Activated B cell treated with CpG ODN at 0.5 μM for 24 hours (primary cell): ENCODE measurements around the gene ROMO1. TPM values are rescaled to one million over a fixed set of nuclear protein-coding genes. Genes with fewer than 3 reads are reported as not detected.
A peak's percentile ranks its signal among the peaks of the same experiment; 100 is the strongest.

Source experiments
- ATAC-seq: fragments of 200-7000 bp; cut with Tn5 transposase; one replicate; pipeline ENCODE4 v1.10.0; 2021; ENCODE audit warnings: low read depth, mild to moderate bottlenecking, moderate library complexity
- CTCF ChIA-PET: fragments of 350-600 bp; sonication (Branson Sonifier 250); formaldehyde crosslinking; loops from one replicate; lab custom pipeline; 2021; ENCODE audit warnings: antibody characterized with exemption; lab: Charles Lee
- POLR2A ChIA-PET: fragments of 350-600 bp; sonication (Branson Sonifier 250); formaldehyde crosslinking; loops from one replicate; lab custom pipeline; 2021; ENCODE audit warnings: antibody characterized with exemption; lab: Charles Lee
- DNase-seq: peaks from one replicate; pipeline ENCODE4 v3.0.0; 2022
- H3K27ac Mint-ChIP-seq: one replicate; pipeline ENCODE4 v1.8.0; 2020; ENCODE audit warnings: mixed read lengths
- H3K27me3 Mint-ChIP-seq: one replicate; pipeline ENCODE4 v1.8.0; 2021; ENCODE audit warnings: mixed read lengths
- H3K36me3 Mint-ChIP-seq: one replicate; pipeline ENCODE4 v1.8.0; 2021; ENCODE audit warnings: low read depth, mixed read lengths
- H3K4me1 Mint-ChIP-seq: one replicate; pipeline ENCODE4 v1.8.0; 2021; ENCODE audit warnings: mixed read lengths
- H3K4me3 Mint-ChIP-seq: one replicate; pipeline ENCODE4 v1.8.0; 2020; ENCODE audit warnings: mild to moderate bottlenecking, mixed read lengths
- H3K9me3 Mint-ChIP-seq: one replicate; pipeline ENCODE4 v1.8.0; 2020; ENCODE audit warnings: mixed read lengths
- intact Hi-C: fragments of 100-400 bp; cut with micrococcal nuclease; formaldehyde crosslinking; loops from one replicate; pipeline ENCODE4 v1.15.1; 2024
- total RNA-seq: library from RNA; stranded (reverse); gene quantifications from 2 replicates; pipeline ENCODE4 v1.2.3, GENCODE V29; 2022
- TF ChIP-seq, protein P1 (sequence below): fragments of 200-600 bp; IDR thresholded peaks from one replicate; pipeline ENCODE4 v1.8.0; 2022; ENCODE audit warnings: antibody characterized with exemption, mild to moderate bottlenecking

The ROMO1 gene
- total RNA-seq, result 96.8 and 131 TPM in 2 replicates

- intact Hi-C loops, result loop anchor here (1.0 to 10.0 kb wide), 10 partner anchors 8 to 236 kb away; partner anchors contain the start of genes CPNE1, RBM12 and RBM39
- DNase-seq, result peak; percentile 85
- H3K4me1 Mint-ChIP-seq, result peaks cover 27% of the 10 kb centered on the region
- peak within 1 kb of the TSS; percentile 91 for H3K27ac Mint-ChIP-seq
- TF ChIP-seq, protein P1, sequence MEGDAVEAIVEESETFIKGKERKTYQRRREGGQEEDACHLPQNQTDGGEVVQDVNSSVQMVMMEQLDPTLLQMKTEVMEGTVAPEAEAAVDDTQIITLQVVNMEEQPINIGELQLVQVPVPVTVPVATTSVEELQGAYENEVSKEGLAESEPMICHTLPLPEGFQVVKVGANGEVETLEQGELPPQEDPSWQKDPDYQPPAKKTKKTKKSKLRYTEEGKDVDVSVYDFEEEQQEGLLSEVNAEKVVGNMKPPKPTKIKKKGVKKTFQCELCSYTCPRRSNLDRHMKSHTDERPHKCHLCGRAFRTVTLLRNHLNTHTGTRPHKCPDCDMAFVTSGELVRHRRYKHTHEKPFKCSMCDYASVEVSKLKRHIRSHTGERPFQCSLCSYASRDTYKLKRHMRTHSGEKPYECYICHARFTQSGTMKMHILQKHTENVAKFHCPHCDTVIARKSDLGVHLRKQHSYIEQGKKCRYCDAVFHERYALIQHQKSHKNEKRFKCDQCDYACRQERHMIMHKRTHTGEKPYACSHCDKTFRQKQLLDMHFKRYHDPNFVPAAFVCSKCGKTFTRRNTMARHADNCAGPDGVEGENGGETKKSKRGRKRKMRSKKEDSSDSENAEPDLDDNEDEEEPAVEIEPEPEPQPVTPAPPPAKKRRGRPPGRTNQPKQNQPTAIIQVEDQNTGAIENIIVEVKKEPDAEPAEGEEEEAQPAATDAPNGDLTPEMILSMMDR, result no peak
- peak; percentile 90 for ATAC-seq
- ChIA-PET CTCF (interaction anchor here (0.7 to 2.5 kb wide), 4 partner anchors 98 to 368 kb away, joined by 3 to 6 read pairs (median 3); no protein-coding TSS in a partner anchor), POLR2A (interaction anchor here (0.6 to 2.3 kb wide), 19 partner anchors 10 to 315 kb away, joined by 3 to 47 read pairs (median 4); partner anchors contain the start of genes CPNE1, ERGIC3, PHF20 and RBM12)
- peak within 1 kb of the TSS; percentile 97 for H3K4me3 Mint-ChIP-seq
- H3K36me3 Mint-ChIP-seq, result peaks cover 70% of the 10 kb centered on the region
- H3K27me3 Mint-ChIP-seq, result no peaks in the 10 kb centered on the region
- no peaks in the 10 kb centered on the region for H3K9me3 Mint-ChIP-seq
These were observed at the start of gene ROMO1, which contains the start of gene NFS1 for GRCh38 chr20:35699127-35699956. Gene ROMO1 (plus strand): TSS chr20:35699405. CDS start chr20:35699633, 228 bp downstream. Gene NFS1 (minus strand): TSS chr20:35699352. CDS start chr20:35699288, 64 bp downstream.

GRCh38 chr20:35650632-35651031 lies 48.6 kb upstream of the ROMO1 start:
- intact Hi-C loops, result no loop called here
- no peak overlapping the region for H3K4me3 Mint-ChIP-seq
- H3K27ac Mint-ChIP-seq, result no peak overlapping the region
- H3K36me3 Mint-ChIP-seq, result peaks cover 35% of the 10 kb centered on the region
- POLR2A ChIA-PET, result no interaction called here
- TF ChIP-seq, protein P1, result no peak
- H3K9me3 Mint-ChIP-seq, result no peaks in the 10 kb centered on the region
- no peaks in the 10 kb centered on the region for H3K27me3 Mint-ChIP-seq
- CTCF ChIA-PET, result no interaction called here
- DNase-seq, result no peak
- ATAC-seq, result no peak
- H3K4me1 Mint-ChIP-seq, result peaks cover 31% of the 10 kb centered on the region

GRCh38 chr20:35651958-35652357 lies 47.2 kb upstream of the ROMO1 start:
- POLR2A ChIA-PET, result no interaction called here
- TF ChIP-seq, protein P1, result no peak
- Mint-ChIP-seq H3K27me3 (no peaks in the 10 kb centered on the region), H3K4me1 (peaks cover 30% of the 10 kb centered on the region), H3K36me3 (peaks cover 38% of the 10 kb centered on the region), H3K27ac (no peak overlapping the region), H3K9me3 (no peaks in the 10 kb centered on the region), H3K4me3 (no peak overlapping the region)
- ATAC-seq (no peak), DNase-seq (no peak)
- intact Hi-C loops, result no loop called here
- CTCF ChIA-PET, result interaction anchor here (1.3 kb wide), 1 partner anchor 189 kb away, joined by 3 read pairs; no protein-coding TSS in a partner anchor

DNA sequence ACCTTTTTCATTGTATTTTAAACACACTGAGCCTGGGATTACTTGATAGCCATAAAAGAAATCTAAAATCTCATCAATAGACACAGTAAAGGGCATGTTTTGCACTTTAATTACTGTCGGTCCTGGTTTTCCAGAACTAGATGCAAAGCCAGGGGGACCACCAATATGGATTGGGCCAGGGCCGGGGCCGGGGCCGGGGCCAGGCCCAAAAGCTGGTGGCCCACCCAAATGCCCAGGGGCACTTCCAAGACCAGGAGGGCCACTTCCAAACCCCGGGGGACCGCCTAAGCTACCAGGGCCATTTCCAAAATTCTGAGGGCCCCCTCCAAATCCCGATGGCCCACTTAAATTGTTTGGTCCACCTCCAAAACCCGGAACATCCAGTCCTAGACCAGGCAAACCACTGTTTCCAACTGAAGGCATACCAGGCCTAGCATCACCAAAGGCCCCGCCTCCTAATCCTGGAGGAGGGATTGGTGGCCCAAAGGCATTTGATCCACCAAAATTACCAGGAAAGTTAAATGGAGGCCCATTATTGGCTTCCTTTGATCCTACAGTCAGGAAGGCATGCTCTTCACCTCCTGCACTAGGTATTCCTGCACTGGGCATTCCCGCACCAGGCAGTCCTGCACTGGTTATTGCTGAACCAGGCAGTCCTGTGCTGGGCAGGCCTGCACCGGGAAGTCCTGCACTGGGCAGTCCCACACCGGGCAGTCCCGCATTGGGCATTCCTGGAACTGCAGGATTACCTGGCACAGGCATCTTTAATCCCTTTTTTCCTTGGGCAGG lies 46.4 kb upstream of the ROMO1 start:
- ChIA-PET CTCF (interaction anchor here (1.3 kb wide), 1 partner anchor 190 kb away, joined by 3 read pairs; no protein-coding TSS in a partner anchor), POLR2A (no interaction called here)
- TF ChIP-seq, protein P1, result no peak
- ATAC-seq (no peak), DNase-seq (no peak)
- Mint-ChIP-seq H3K27me3 (no peaks in the 10 kb centered on the region), H3K27ac (no peak overlapping the region), H3K4me3 (no peak overlapping the region), H3K36me3 (peaks cover 44% of the 10 kb centered on the region), H3K4me1 (peaks cover 36% of the 10 kb centered on the region), H3K9me3 (no peaks in the 10 kb centered on the region)
- intact Hi-C loops, result no loop called here
